GM21717 (cell line): Measurements from ENCODE around the gene CAB39.

ENCODE experiments used
- ATAC-seq: cut with Tn5 transposase; IDR thresholded peaks from one replicate; pipeline ENCODE4 v1.9.1; 2021; ENCODE audit warnings: mild to moderate bottlenecking, moderate library complexity; ENCODE audit not compliant: unreplicated experiment

Gene CAB39

DNA sequence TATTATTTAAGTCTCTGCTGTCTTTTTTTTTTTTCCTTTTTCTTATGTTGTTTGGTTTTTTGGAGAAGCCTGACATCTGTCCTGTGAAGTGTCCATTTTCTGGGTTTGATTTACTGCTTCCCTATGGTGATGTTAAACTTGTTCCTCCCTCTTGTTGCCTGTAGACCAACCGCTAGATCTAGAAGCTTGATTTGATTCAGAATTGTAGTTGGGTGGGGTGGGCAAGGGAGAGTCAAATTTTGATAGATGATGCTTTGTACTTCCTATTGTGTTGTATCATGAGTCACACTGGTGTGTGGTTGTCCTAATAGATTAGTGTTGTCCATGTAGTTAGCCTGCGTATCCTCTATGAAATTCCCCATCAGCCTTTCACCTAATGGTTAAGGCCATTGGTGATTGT is 35.4 kb downstream of the CAB39 start:
- no peak for ATAC-seq

DNA sequence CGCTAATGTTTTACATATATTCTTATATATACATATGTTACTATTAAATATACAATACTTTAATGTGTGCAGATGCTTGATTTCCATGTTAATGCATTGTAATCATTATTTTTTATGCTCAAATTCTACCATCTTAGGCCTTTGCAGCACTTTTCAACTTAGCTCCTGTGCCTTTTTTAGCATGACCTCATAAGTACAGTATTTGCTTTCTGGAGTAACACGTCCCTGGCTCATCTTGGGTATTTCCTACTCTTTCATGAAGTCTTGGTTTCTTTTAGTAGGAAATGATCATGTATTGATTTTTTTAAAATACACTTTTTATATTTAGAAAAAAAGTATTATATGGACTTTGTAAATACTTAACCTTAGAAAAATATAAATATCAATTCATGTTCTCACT is 36.5 kb downstream of the CAB39 start:
- no peak for ATAC-seq

DNA sequence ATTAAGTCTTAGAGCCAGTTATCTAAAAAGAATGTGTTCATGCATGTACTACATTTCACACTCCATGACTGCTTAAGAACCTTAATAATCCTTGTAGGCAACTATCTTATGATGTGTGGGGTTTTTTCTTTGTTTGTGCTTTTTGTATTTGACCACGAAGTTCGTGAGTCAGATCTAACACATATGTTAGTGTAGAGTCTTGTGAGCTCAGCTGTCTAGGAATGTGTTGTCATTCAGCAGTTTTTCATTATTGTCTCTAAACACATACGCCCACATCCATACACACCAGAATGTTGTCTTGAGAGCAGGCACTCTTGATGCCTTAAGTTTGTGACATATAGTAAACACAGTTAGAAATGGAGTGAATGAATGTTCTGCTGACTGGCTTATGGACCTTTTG is 38.4 kb downstream of the CAB39 start:
- peak; percentile 67 for ATAC-seq

- ATAC-seq: no peak
Observed at GRCh38 chr2:230754200-230754599, 41.6 kb downstream of the CAB39 start.

- no peak for ATAC-seq
Observed at GRCh38 chr2:230757476-230757875, 44.8 kb downstream of the CAB39 start.

- no peak for ATAC-seq
Observed at GRCh38 chr2:230758566-230759480, 46.2 kb downstream of the CAB39 start.

GRCh38 chr2:230759481-230760167 is 47.0 kb downstream of the CAB39 start:
- no peak for ATAC-seq

- ATAC-seq: no peak
Observed at GRCh38 chr2:230761704-230762103, 49.1 kb downstream of the CAB39 start.

DNA sequence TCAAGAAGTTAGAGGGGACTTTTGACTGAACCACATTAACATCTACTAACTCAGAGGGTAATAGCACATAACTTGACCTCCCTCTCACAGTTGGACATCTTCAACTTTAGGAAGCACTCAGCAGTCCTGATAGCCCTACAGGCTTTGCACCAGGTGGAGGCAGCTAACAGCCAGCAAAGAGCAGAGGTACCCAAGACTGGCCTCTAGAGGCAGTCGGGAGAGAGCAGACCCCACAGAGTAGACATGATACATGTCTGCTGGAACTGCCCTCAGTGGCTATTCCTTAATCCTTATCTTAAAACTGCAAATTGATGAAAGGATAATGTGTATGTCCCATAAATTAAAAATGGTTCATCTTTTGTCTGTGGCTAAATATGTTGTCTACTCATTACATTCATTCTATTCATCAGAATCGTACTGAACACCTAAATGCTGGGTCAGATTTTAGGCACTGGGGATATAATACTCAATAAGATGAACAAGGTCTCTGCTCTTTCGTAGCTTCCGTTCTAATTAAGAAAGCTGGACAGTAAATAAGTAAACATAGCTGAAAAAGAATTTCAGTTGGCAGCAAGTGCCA is 49.8 kb downstream of the CAB39 start:
- ATAC-seq: no peak

DNA sequence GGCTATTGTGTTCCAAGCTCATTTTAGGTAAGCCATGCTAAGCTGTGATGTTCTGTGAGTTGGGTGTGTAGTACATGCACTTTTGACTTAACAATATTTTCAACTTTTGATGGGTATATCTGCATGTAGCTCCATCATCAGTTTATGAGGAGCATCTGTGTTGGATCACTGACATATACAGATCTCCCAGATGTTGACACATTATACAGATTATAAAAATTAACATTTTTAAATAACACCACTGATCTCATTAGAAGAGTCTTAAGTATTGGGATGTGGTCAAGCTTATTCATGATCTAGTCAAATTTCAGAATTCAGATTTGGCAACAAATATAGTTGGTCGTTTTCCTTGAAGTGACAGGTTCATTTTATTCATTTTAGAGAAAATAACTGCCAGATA is 51.7 kb downstream of the CAB39 start:
- no peak for ATAC-seq

DNA sequence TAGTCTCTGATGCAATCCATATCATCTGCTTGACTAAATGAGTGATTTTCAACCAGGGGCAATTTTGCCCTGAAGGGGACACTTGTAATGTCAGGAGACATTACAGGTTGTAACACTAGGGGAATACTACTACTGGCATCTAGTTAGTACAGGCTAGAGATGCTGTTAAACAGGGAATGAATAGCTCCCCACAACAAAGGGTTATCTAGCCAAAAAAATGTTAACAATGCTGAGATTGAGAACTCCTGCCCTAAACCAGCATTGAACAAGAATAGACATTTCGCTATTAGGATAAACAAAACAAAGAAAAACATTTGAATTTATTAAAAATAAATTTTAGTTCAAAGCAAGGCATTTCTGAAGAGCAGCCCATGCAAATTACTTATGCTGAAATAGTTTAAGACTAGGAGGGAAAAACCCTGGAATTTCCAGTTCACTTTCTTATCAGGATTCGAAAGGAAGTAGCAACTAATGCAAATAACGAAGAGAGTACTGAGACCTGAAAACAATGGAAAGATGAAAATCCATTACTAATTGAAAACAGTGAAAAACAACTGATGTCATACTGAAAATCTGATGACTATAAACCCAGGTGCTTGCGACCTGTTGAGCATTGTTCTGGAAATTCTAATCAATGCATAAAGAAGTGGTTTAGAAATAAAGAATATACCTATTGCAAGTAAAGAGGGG is 53.1 kb downstream of the CAB39 start:
- ATAC-seq: no peak

GRCh38 chr2:230767862-230768388 is 55.3 kb downstream of the CAB39 start:
- no peak for ATAC-seq

- ATAC-seq: no peak
Observed at GRCh38 chr2:230770804-230771203, 58.2 kb downstream of the CAB39 start.

GRCh38 chr2:230772156-230772555 is 59.5 kb downstream of the CAB39 start:
- no peak for ATAC-seq

GRCh38 chr2:230773039-230773773 is 60.6 kb downstream of the CAB39 start:
- ATAC-seq: no peak

DNA sequence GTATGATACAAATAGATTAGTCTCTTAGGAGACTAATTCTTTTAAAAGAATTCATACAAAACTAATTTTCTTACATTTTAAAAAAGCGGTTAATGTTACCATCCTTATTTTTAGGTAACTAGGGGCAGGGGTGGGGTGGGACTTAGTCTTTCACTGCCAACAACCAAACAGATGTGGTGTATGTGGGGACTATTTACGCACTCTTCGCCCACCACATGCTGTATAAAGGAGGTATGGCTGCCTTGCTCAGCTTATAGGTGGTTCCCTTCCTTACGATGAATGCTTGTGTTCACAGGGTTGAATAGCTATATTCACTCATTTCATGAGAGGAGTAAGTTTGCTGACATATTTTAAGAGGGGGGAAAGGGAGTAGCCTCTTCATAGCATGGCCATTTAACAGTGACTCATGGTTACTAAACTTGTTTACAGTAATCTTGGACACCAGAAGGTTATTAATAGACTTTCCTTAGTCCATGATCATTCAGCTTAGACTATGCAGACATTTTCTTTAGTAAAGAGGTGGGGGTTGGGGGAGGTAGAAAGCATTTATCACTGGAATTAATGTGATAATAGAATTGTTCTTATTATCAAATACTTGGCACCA is 61.8 kb downstream of the CAB39 start:
- ATAC-seq: no peak

GRCh38 chr2:230775737-230776136 is 63.1 kb downstream of the CAB39 start:
- no peak for ATAC-seq

DNA sequence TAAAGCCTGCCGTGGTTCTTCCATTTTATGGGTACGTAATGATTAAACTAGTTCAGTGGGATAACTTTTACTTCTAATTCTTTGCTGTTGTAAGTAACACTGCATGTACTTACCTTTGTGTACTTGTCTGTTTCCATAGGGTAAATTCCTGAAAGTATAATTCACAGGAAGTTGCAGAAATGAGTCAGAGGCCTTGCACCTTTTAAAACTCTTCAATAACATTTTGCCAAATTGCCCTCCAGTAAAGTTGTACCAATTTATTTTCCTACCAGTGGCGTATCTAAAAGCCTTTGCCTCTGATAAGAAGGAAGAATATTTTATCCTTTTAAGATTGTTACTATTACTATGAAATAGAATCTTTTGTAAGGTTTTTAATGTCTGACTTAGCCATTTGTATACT is 65.1 kb downstream of the CAB39 start:
- ATAC-seq: no peak

- ATAC-seq: no peak
Observed at GRCh38 chr2:230778350-230779063, 65.9 kb downstream of the CAB39 start.
